Amniotic epithelial cell (primary cell): Measurements from ENCODE around the gene GNG7.
"Not testable (repeated sequence)": the region's sequence is repeated elsewhere in the genome, so short reads cannot be mapped to it uniquely, and the experiment has no call there.

ENCODE experiments used
- DNase-seq: peaks from one replicate; pipeline ENCODE4 v3.0.0-alpha.2; 2010; ENCODE audit warnings: low read depth

The GNG7 gene

GRCh38 chr19:2574971-2575630 lies 127.4 kb downstream of the GNG7 start:
- DNase-seq = no peak

GRCh38 chr19:2574478-2574931 lies 128.0 kb downstream of the GNG7 start:
- no peak for DNase-seq

GRCh38 chr19:2573916-2574315 lies 128.6 kb downstream of the GNG7 start:
- DNase-seq = no peak

GRCh38 chr19:2572152-2572551 lies 130.3 kb downstream of the GNG7 start:
- DNase-seq = not testable (repeated sequence)

- no peak for DNase-seq
Observed at GRCh38 chr19:2569596-2570465, 132.7 kb downstream of the GNG7 start.

GRCh38 chr19:2567996-2568395 lies 134.5 kb downstream of the GNG7 start:
- no peak for DNase-seq

- no peak for DNase-seq
Observed at GRCh38 chr19:2567580-2567979, 134.9 kb downstream of the GNG7 start.

GRCh38 chr19:2563546-2563945 lies 138.9 kb downstream of the GNG7 start:
- not testable (repeated sequence) for DNase-seq

GRCh38 chr19:2561895-2562294 lies 140.6 kb downstream of the GNG7 start:
- no peak for DNase-seq

- DNase-seq = no peak
Observed at GRCh38 chr19:2561221-2561620, 141.3 kb downstream of the GNG7 start.

GRCh38 chr19:2560369-2560768 lies 142.1 kb downstream of the GNG7 start:
- DNase-seq = no peak

- no peak for DNase-seq
Observed at GRCh38 chr19:2558543-2558942, 144.0 kb downstream of the GNG7 start.

- not testable (repeated sequence) for DNase-seq
Observed at GRCh38 chr19:2558131-2558530, 144.4 kb downstream of the GNG7 start.

- no peak for DNase-seq
Observed at GRCh38 chr19:2557093-2557440, 145.4 kb downstream of the GNG7 start.

GRCh38 chr19:2556221-2557092 lies 146.0 kb downstream of the GNG7 start:
- DNase-seq = no peak

GRCh38 chr19:2555422-2556220 lies 146.9 kb downstream of the GNG7 start:
- no peak for DNase-seq

- no peak for DNase-seq
Observed at GRCh38 chr19:2554856-2555255, 147.6 kb downstream of the GNG7 start.

- no peak for DNase-seq
Observed at GRCh38 chr19:2553510-2553909, 149.0 kb downstream of the GNG7 start.

- DNase-seq = no peak
Observed at GRCh38 chr19:2552859-2553258, 149.6 kb downstream of the GNG7 start.

- no peak for DNase-seq
Observed at GRCh38 chr19:2551864-2552185, 150.7 kb downstream of the GNG7 start.

- no peak for DNase-seq
Observed at GRCh38 chr19:2551172-2551863, 151.2 kb downstream of the GNG7 start.
